ENCODE results near the gene MCAT. TPM values are rescaled to one million over a fixed set of nuclear protein-coding genes. Genes with fewer than 3 reads are reported as not detected.

The MCAT gene
- total and polyA plus RNA-seq, 2 donors from 2014 or later: 24.8 to 74.7 TPM

DNA sequence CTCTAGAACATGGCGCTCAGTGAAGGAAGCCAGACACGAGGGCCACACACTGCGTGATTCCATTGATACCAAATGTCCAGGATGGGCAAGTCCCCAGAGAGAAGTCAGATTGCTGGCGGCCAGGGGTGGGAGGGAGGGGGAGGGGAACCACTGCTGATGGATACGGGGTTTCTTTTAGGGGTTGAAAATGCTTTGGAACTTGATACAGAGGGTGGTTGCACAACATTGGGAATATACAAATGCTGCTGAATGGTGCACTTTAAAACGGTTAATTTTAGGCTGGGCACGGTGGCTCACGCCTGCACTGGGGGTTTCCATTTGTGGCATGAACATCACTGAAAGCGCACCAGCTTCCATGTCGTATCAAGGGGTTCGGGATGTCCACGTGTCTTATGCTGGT, 13.2 kb upstream of the MCAT start:
- DNase-seq (no peak), FAIRE-seq (no peak)
- Histone ChIP-seq H3K27ac (ENCODE audit: low read depth in 2 of 2, low read length in 2 of 2) (no peak overlapping the region), H3K27me3 (ENCODE audit: control insufficient read depth, insufficient read depth, low read length) (no peaks in the 10 kb centered on the region), H3K9ac (ENCODE audit: low read length in 3 of 3) (no peak overlapping the region), H3K36me3 (ENCODE audit: control insufficient read depth in 2 of 3, insufficient read depth in 3 of 3, low read length in 3 of 3) (no peaks in the 10 kb centered on the region), H3K4me1 (ENCODE audit: control insufficient read depth in 2 of 3, insufficient read depth in 2 of 3, low read depth in 1 of 3, low read length in 3 of 3) (peaks cover 0 to 13% (median 5%) of the 10 kb centered on the region in 3 donors), H3K9me3 (ENCODE audit: control insufficient read depth in 2 of 3, insufficient read depth in 1 of 3, low read length in 3 of 3) (no peaks in the 10 kb centered on the region), H3K4me3 (ENCODE audit: low read length in 3 of 3) (no peak overlapping the region)
- TF ChIP-seq, protein P1, sequence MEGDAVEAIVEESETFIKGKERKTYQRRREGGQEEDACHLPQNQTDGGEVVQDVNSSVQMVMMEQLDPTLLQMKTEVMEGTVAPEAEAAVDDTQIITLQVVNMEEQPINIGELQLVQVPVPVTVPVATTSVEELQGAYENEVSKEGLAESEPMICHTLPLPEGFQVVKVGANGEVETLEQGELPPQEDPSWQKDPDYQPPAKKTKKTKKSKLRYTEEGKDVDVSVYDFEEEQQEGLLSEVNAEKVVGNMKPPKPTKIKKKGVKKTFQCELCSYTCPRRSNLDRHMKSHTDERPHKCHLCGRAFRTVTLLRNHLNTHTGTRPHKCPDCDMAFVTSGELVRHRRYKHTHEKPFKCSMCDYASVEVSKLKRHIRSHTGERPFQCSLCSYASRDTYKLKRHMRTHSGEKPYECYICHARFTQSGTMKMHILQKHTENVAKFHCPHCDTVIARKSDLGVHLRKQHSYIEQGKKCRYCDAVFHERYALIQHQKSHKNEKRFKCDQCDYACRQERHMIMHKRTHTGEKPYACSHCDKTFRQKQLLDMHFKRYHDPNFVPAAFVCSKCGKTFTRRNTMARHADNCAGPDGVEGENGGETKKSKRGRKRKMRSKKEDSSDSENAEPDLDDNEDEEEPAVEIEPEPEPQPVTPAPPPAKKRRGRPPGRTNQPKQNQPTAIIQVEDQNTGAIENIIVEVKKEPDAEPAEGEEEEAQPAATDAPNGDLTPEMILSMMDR (IDR thresholded peaks at IDR 0.05; ENCODE audit: borderline replicate concordance, extremely low read depth, insufficient read depth): no peak
- intact Hi-C loops (cut with DNase I): no loop called here

DNA sequence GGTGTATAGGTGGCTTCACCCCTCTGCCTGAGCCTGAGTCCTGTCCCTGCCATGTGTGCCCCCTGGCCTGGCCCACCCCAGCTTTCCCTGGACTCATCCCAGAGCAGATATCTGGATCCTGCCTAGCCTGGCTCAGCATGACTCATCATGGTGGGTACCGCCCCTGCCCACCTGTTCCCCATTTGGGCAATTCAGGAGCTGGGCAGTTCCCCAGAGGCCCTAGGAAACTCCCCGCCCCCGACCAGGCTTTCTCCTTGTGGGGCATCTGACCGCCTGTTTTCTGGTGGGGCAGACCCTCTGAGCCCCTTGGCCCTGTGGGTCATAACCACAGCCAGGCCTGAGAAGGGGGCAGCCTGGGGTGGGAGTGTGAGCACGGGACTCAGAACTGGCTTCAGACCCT, 12.6 kb upstream of the MCAT start:
- H3K27ac ChIP-seq (ENCODE audit: low read depth in 2 of 2, low read length in 2 of 2): no peak overlapping the region
- H3K27me3 ChIP-seq (ENCODE audit: control insufficient read depth, insufficient read depth, low read length): no peaks in the 10 kb centered on the region
- H3K9me3 ChIP-seq (ENCODE audit: control insufficient read depth in 2 of 3, insufficient read depth in 1 of 3, low read length in 3 of 3): no peaks in the 10 kb centered on the region
- TF ChIP-seq, protein P1 (IDR thresholded peaks at IDR 0.05; ENCODE audit: borderline replicate concordance, extremely low read depth, insufficient read depth): no peak
- no peak for FAIRE-seq
- H3K36me3 ChIP-seq (ENCODE audit: control insufficient read depth in 2 of 3, insufficient read depth in 3 of 3, low read length in 3 of 3): no peaks in the 10 kb centered on the region
- no peak overlapping the region for H3K9ac ChIP-seq (ENCODE audit: low read length in 3 of 3)
- H3K4me1 ChIP-seq (ENCODE audit: control insufficient read depth in 2 of 3, insufficient read depth in 2 of 3, low read depth in 1 of 3, low read length in 3 of 3): peaks cover 0 to 16% (median 5%) of the 10 kb centered on the region in 3 donors
- peak in 1 of 5 donors; percentile 72 for DNase-seq
- no peak overlapping the region for H3K4me3 ChIP-seq (ENCODE audit: low read length in 3 of 3)
- intact Hi-C loops (cut with DNase I): no loop called here

DNA sequence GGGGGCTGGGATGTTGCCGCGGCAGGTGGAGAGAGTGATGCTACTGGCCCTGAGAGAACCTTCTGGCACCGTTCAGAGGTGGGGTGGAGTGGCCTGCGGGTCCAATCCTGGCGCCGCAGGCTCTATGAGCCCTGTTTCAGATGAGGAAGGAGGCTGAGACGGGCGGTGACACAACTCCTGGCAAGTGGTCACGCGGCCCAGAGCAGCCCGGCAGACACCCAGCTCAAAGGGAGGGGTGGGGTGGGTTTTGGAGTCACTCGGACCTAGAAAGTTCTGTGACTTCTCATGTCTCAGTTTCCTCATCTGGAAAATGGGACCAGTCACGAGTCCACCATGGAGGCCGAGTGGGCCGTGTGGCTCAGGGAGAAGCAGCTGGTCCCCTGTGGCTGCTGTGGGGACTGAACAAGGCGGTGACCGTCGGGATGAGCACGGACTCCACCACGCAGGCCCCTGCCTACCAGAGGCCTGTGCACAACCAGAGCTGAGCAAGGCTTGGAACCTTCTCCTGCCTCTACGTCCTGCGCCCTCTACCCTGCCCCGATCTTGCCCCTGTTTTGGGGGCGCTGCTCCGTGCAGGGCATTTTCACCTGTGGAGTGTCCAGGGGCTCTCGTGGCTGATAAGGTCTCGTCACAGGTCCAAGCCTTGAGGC, 11.8 kb upstream of the MCAT start:
- no peak for FAIRE-seq
- Histone ChIP-seq H3K9me3 (ENCODE audit: control insufficient read depth in 2 of 3, insufficient read depth in 1 of 3, low read length in 3 of 3) (no peaks in the 10 kb centered on the region), H3K27me3 (ENCODE audit: control insufficient read depth, insufficient read depth, low read length) (no peaks in the 10 kb centered on the region), H3K4me1 (ENCODE audit: control insufficient read depth in 2 of 3, insufficient read depth in 2 of 3, low read depth in 1 of 3, low read length in 3 of 3) (peaks cover 0 to 19% (median 5%) of the 10 kb centered on the region in 3 donors), H3K9ac (ENCODE audit: low read length in 3 of 3) (no peak overlapping the region), H3K36me3 (ENCODE audit: control insufficient read depth in 2 of 3, insufficient read depth in 3 of 3, low read length in 3 of 3) (no peaks in the 10 kb centered on the region), H3K4me3 (ENCODE audit: low read length in 3 of 3) (no peak overlapping the region), H3K27ac (ENCODE audit: low read depth in 2 of 2, low read length in 2 of 2) (no peak overlapping the region)
- TF ChIP-seq, protein P1 (IDR thresholded peaks at IDR 0.05; ENCODE audit: borderline replicate concordance, extremely low read depth, insufficient read depth): no peak
- DNase-seq: peak in 1 of 5 donors; percentile 69
- intact Hi-C loops (cut with DNase I): no loop called here

DNA sequence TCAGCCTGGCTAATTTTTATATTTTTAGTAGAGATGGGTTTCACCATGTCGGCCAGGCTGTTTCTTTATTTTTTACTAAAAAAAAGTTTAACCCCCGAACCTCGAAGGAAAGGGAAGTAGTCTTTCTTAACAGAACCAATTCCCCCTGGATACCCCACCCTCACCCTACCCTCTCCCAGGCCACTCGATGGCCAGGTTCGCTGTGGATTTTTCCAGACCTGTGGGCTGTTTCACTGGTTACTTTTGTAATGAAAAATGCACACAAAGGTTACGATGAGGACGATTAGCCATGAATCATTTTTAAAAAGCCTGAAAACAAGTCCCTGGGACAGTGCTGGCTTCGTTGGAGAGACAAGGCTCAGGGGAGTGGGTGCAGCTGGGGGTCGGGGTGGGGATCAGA, 10.7 kb upstream of the MCAT start:
- H3K27ac ChIP-seq (ENCODE audit: low read depth in 2 of 2, low read length in 2 of 2): no peak overlapping the region
- peaks cover 0 to 19% (median 5%) of the 10 kb centered on the region in 3 donors for H3K4me1 ChIP-seq (ENCODE audit: control insufficient read depth in 2 of 3, insufficient read depth in 2 of 3, low read depth in 1 of 3, low read length in 3 of 3)
- DNase-seq (no peak), FAIRE-seq (no peak)
- no peak overlapping the region for H3K4me3 ChIP-seq (ENCODE audit: low read length in 3 of 3)
- intact Hi-C loops (cut with DNase I): no loop called here
- H3K9ac ChIP-seq (ENCODE audit: low read length in 3 of 3): no peak overlapping the region
- H3K9me3 ChIP-seq (ENCODE audit: control insufficient read depth in 2 of 3, insufficient read depth in 1 of 3, low read length in 3 of 3): no peaks in the 10 kb centered on the region
- no peaks in the 10 kb centered on the region for H3K36me3 ChIP-seq (ENCODE audit: control insufficient read depth in 2 of 3, insufficient read depth in 3 of 3, low read length in 3 of 3)
- TF ChIP-seq, protein P1 (IDR thresholded peaks at IDR 0.05; ENCODE audit: borderline replicate concordance, extremely low read depth, insufficient read depth): no peak
- H3K27me3 ChIP-seq (ENCODE audit: control insufficient read depth, insufficient read depth, low read length): no peaks in the 10 kb centered on the region
